ENCODE measurements around the gene MYL12B. TPM values are rescaled to one million over a fixed set of nuclear protein-coding genes. Genes with fewer than 3 reads are reported as not detected.
"Not testable (repeated sequence)": the region's sequence is repeated elsewhere in the genome, so short reads cannot be mapped to it uniquely, and the experiment has no call there.

MYL12B gene
- total RNA-seq, 1 donor, result 415 TPM

- TF ChIP-seq, protein P1, sequence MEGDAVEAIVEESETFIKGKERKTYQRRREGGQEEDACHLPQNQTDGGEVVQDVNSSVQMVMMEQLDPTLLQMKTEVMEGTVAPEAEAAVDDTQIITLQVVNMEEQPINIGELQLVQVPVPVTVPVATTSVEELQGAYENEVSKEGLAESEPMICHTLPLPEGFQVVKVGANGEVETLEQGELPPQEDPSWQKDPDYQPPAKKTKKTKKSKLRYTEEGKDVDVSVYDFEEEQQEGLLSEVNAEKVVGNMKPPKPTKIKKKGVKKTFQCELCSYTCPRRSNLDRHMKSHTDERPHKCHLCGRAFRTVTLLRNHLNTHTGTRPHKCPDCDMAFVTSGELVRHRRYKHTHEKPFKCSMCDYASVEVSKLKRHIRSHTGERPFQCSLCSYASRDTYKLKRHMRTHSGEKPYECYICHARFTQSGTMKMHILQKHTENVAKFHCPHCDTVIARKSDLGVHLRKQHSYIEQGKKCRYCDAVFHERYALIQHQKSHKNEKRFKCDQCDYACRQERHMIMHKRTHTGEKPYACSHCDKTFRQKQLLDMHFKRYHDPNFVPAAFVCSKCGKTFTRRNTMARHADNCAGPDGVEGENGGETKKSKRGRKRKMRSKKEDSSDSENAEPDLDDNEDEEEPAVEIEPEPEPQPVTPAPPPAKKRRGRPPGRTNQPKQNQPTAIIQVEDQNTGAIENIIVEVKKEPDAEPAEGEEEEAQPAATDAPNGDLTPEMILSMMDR (IDR thresholded peaks at IDR 0.05; ENCODE audit: insufficient read depth, low read length), result no peak
- no peak overlapping the region for H3K4me3 ChIP-seq (ENCODE audit: low read depth, low read length)
- DNase-seq (ENCODE audit: low read depth), result no peak
Observed at GRCh38 chr18:3218819-3219218, 43.1 kb upstream of the MYL12B start.

DNA sequence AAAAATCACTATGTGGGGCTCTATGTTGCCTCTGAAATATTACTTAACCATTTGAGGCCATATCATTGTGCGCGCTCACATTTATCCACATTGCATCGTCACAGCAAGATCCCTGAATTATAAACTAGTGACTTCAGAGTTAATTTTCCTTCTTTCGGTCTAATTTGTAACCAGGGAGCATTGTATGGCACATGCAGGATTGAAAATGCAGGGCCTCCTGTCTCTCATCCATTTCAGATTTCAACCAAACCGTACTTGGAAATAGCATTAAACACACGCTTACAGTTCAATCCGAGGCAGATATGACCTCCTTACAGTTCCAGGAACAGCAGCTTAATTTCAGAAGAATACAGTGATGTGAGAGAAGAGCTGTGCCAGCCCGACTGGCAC, 42.7 kb upstream of the MYL12B start:
- no peak for DNase-seq (ENCODE audit: low read depth)
- H3K4me3 ChIP-seq (ENCODE audit: low read depth, low read length), result no peak overlapping the region
- TF ChIP-seq, protein P1 (IDR thresholded peaks at IDR 0.05; ENCODE audit: insufficient read depth, low read length), result no peak

DNA sequence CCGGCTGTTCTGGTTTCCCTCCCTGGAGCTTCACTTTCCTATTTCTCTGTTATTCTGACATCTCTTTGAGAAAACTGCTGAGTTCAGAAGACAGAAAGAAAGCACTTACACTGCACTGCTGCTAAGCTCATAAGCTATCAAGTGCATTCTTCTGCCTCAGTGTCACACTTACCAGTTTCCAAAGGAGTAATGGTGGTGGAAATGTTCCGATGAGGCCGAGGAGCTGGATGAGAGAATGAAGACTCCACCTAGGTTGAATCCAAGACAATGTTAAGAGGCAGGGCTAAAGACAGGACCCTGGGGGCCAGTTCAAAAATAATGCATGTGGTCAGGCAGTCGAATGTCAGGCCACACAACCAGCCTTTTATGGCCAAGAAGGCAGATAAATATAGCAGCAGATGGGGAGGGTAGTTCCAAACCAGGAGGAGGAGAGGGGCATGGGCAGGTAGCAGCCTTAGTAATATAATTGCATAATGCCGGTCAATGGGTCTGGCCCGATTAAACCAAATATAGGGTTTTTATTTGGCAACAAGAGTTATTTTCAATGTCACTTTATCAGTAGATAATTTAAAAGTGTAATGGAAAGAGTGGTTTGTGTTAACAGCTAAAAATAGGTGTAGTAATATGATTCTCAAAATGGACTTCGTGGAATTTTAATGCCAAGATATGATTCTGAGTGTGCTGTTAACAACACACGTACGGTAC, 42.1 kb upstream of the MYL12B start, which contains the start of gene MYOM1:
Gene MYOM1, minus strand, starts transcription at position 338 of the 705 bp plus-strand sequence. CDS start 4,745 bp downstream, outside the sequence.
- DNase-seq (ENCODE audit: low read depth), result no peak
- TF ChIP-seq, protein P1 (IDR thresholded peaks at IDR 0.05; ENCODE audit: insufficient read depth, low read length), result no peak
- H3K4me3 ChIP-seq (ENCODE audit: low read depth, low read length), result no peak within 1 kb of the TSS

- DNase-seq (ENCODE audit: low read depth); H3K4me3 ChIP-seq (ENCODE audit: low read depth, low read length): not testable (repeated sequence)
Observed at GRCh38 chr18:3220868-3221267, 41.1 kb upstream of the MYL12B start.

- TF ChIP-seq, protein P1 (IDR thresholded peaks at IDR 0.05; ENCODE audit: insufficient read depth, low read length), result no peak
- H3K4me3 ChIP-seq (ENCODE audit: low read depth, low read length), result no peak overlapping the region
- no peak for DNase-seq (ENCODE audit: low read depth)
Observed at GRCh38 chr18:3221496-3221895, 40.4 kb upstream of the MYL12B start.

DNA sequence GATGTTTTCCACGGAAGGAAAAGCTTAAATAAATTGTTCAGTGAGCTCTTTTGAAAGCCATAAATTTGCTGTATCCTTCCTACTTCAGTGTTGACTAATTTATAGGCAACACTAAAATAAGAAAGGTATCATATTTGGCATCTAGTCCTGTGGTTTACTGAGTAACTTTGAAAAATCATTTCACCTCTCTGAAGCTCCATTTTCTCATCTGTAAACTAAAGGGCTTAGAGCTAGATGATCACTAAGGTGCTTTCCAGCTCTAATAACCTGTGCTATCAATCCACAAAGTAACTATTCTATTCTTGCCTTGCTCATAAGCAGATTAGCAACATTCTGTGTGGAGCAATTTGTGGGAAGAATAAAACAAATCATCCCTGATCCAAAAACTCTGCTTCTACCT, 38.6 kb upstream of the MYL12B start:
- H3K4me3 ChIP-seq (ENCODE audit: low read depth, low read length), result no peak overlapping the region
- TF ChIP-seq, protein P1 (IDR thresholded peaks at IDR 0.05; ENCODE audit: insufficient read depth, low read length), result no peak
- no peak for DNase-seq (ENCODE audit: low read depth)

GRCh38 chr18:3224223-3224622, 37.7 kb upstream of the MYL12B start:
- TF ChIP-seq, protein P1 (IDR thresholded peaks at IDR 0.05; ENCODE audit: insufficient read depth, low read length), result no peak
- no peak for DNase-seq (ENCODE audit: low read depth)
- H3K4me3 ChIP-seq (ENCODE audit: low read depth, low read length), result no peak overlapping the region

Data from fibroblast of the aortic adventitia (primary cell).